ENCODE measurements around the gene TMC3. TPM values are rescaled to one million over a fixed set of nuclear protein-coding genes. Genes with fewer than 3 reads are reported as not detected.

Gene TMC3
- total RNA-seq, 1 experiment from 2014 or later, result not detected

DNA sequence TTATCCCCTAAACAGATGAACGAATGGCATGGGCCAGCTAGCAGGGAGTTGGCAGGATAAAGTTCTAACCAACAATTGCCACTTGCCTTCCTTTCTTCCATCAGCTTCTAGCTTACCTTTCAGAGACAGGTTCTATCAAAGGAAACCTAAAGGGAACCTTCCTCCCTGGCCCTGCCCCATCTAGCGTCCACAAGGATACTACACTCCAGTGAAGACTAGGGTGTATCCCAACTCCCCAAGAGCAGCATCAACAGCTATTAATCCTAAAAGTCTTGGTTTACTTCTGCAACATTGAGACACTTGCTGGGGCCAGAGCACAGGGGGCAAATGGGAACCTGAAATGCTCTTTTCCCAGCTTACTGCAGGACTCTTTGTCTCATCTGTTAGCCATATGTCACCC is 37.0 kb upstream of the TMC3 start:
- Mint-ChIP-seq H3K27ac (ENCODE audit: unreplicated experiment) (no peak overlapping the region), H3K4me3 (ENCODE audit: low read depth, unreplicated experiment) (no peak overlapping the region), H3K27me3 (ENCODE audit: unreplicated experiment) (peaks cover 49% of the 10 kb centered on the region), H3K4me1 (ENCODE audit: low read depth, unreplicated experiment) (no peaks in the 10 kb centered on the region), H3K9me3 (ENCODE audit: low read depth, unreplicated experiment) (no peaks in the 10 kb centered on the region), H3K36me3 (ENCODE audit: insufficient read depth, unreplicated experiment) (no peaks in the 10 kb centered on the region)
- no peak for DNase-seq
- peak; percentile 19 for TF ChIP-seq CTCF (IDR thresholded peaks at IDR 0.05; ENCODE audit: unreplicated experiment)
- CTCF ChIA-PET, result interaction anchor here (0.8 kb wide), 1 partner anchor 10 kb away, joined by 3 read pairs; no protein-coding TSS in a partner anchor
- BruUV-seq (replicated peaks), result no TSS peak
- intact Hi-C loops (cut with micrococcal nuclease; ENCODE audit: unreplicated experiment), result loop anchor here (2.0 to 5.0 kb wide), 2 partner anchors 526 to 694 kb away; no protein-coding TSS in a partner anchor

- intact Hi-C loops (cut with micrococcal nuclease; ENCODE audit: unreplicated experiment), result loop anchor here (1.0 to 5.0 kb wide), 3 partner anchors 527 to 788 kb away; no protein-coding TSS in a partner anchor
- no peaks in the 10 kb centered on the region for H3K36me3 Mint-ChIP-seq (ENCODE audit: insufficient read depth, unreplicated experiment)
- no peaks in the 10 kb centered on the region for H3K9me3 Mint-ChIP-seq (ENCODE audit: low read depth, unreplicated experiment)
- BruUV-seq (replicated peaks), result no TSS peak
- no peak overlapping the region for H3K27ac Mint-ChIP-seq (ENCODE audit: unreplicated experiment)
- H3K4me3 Mint-ChIP-seq (ENCODE audit: low read depth, unreplicated experiment), result no peak overlapping the region
- H3K4me1 Mint-ChIP-seq (ENCODE audit: low read depth, unreplicated experiment), result no peaks in the 10 kb centered on the region
- H3K27me3 Mint-ChIP-seq (ENCODE audit: unreplicated experiment), result peaks cover 49% of the 10 kb centered on the region
- peak; percentile 34 for TF ChIP-seq CTCF (IDR thresholded peaks at IDR 0.05; ENCODE audit: unreplicated experiment)
- peak; percentile 46 for DNase-seq
- CTCF ChIA-PET, result interaction anchor here (0.8 kb wide), 1 partner anchor 9 kb away, joined by 3 read pairs; no protein-coding TSS in a partner anchor
Measured at GRCh38 chr15:81410318-81410753, 36.3 kb upstream of the TMC3 start.

DNA sequence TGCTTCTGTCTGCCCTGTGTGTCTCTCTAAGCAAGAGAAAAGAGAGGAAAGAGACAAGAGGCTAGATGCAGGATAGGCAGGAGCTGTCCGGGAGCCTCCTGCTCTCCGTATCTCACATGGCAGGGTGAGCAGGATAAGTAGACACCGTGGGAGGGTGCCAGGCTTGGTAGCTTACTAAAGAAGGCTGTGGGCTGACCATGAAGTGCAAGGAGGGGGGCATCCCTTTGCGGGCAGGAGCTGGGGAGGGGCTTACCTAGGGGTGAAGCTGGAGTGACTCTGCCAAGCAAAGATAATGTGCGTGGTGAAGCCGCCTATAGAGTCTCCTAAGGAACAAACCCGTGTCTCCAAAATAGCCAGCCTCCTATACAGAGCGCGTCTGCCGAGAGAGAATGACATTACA is 33.7 kb upstream of the TMC3 start:
- BruUV-seq (replicated peaks), result no TSS peak
- Mint-ChIP-seq H3K27ac (ENCODE audit: unreplicated experiment) (no peak overlapping the region), H3K4me3 (ENCODE audit: low read depth, unreplicated experiment) (no peak overlapping the region), H3K36me3 (ENCODE audit: insufficient read depth, unreplicated experiment) (no peaks in the 10 kb centered on the region), H3K4me1 (ENCODE audit: low read depth, unreplicated experiment) (no peaks in the 10 kb centered on the region), H3K9me3 (ENCODE audit: low read depth, unreplicated experiment) (no peaks in the 10 kb centered on the region), H3K27me3 (ENCODE audit: unreplicated experiment) (peaks cover 63% of the 10 kb centered on the region)
- CTCF ChIA-PET, result no interaction called here
- no peak for DNase-seq
- intact Hi-C loops (cut with micrococcal nuclease; ENCODE audit: unreplicated experiment), result no loop called here
- TF ChIP-seq CTCF (IDR thresholded peaks at IDR 0.05; ENCODE audit: unreplicated experiment), result no peak

DNA sequence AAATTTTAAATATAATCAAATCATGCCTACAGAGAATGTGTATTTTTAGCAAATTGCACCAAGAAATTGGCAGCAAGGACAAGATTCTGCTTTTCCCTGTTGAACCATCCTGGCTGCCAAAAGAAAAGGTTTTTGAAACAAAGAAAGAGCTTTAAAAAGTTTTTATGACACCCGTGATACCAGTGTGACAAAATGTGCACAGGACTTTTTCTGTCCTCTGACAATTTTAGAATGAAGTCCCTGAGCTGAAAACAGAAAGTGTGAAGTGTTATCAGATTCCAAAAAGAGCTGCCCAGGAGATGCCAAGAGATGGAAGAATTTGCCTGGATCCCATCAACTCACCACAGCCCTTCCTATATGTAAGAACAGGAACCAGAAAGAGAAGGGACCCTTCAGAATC is 33.2 kb upstream of the TMC3 start:
- no peak overlapping the region for H3K4me3 Mint-ChIP-seq (ENCODE audit: low read depth, unreplicated experiment)
- no peak for DNase-seq
- CTCF ChIA-PET, result interaction anchor here (0.9 kb wide), 1 partner anchor 135 kb away, joined by 3 read pairs; no protein-coding TSS in a partner anchor
- BruUV-seq (replicated peaks), result no TSS peak
- no peaks in the 10 kb centered on the region for H3K36me3 Mint-ChIP-seq (ENCODE audit: insufficient read depth, unreplicated experiment)
- H3K27ac Mint-ChIP-seq (ENCODE audit: unreplicated experiment), result no peak overlapping the region
- intact Hi-C loops (cut with micrococcal nuclease; ENCODE audit: unreplicated experiment), result no loop called here
- H3K27me3 Mint-ChIP-seq (ENCODE audit: unreplicated experiment), result peaks cover 67% of the 10 kb centered on the region
- no peaks in the 10 kb centered on the region for H3K4me1 Mint-ChIP-seq (ENCODE audit: low read depth, unreplicated experiment)
- no peaks in the 10 kb centered on the region for H3K9me3 Mint-ChIP-seq (ENCODE audit: low read depth, unreplicated experiment)
- TF ChIP-seq CTCF (IDR thresholded peaks at IDR 0.05; ENCODE audit: unreplicated experiment), result no peak

All from Calu3 (cell line).